HG03139 (cell line): Measurements from ENCODE around the gene SCART1.
"Not testable (repeated sequence)": the region's sequence is repeated elsewhere in the genome, so short reads cannot be mapped to it uniquely, and the experiment has no call there.

Source experiments
- ATAC-seq: cut with Tn5 transposase; IDR thresholded peaks from one replicate; pipeline ENCODE4 v1.9.1; 2021; ENCODE audit not compliant: unreplicated experiment

SCART1 gene

DNA sequence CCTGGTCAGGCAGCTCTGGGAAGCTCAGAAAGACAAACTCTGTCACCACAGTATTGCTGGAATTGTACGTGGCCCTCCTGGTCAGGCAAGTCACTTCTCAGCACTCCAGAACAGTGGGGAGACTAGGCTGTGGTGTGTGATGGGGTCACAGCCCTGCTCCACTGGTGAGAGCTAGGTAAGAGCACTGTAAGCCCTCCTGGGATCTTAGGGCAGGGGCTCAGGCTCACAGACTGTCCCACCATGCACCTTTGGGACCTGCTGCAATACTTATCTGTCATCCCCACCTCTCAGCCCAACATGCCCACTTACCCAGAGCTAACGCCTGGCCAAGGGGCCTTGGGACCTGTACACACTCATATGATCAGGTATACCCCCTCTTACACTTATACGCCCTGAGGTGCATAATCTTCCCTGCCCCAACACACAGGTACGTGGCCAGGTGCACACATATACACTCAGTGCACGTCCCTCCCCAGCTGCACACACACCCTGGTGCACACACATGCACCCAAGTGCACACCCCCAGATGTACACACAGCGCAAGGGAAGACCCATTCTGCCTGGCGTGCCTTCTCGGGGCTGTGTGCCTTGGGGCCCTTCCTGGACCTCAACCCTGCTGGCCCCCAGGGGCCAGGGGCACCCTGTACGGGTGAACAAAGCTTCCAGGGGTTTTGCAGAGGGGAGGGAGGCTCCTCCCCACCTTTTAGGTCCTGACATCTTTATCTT is 21.7 kb upstream of the SCART1 start:
- ATAC-seq: not testable (repeated sequence)

DNA sequence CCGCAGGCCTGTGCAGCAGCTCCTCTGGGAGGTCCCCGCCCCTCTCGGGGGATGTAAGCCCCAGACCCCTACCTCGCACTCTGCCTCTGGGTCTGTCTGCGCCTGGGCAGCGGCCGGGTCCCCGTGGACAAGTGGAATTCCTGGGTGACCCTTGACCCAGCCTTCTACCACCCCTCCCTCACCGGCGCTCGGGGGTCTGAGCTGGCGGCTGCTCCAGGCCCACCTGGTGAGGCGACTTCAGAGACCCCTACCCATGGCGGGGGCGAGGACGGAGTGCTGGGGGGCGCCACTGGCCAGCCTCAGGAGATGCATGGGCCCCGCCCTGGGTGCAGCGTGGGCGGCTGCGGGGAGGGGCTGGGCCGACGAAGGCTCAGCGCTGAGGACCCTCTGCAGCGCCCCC is 21.0 kb upstream of the SCART1 start:
- not testable (repeated sequence) for ATAC-seq

DNA sequence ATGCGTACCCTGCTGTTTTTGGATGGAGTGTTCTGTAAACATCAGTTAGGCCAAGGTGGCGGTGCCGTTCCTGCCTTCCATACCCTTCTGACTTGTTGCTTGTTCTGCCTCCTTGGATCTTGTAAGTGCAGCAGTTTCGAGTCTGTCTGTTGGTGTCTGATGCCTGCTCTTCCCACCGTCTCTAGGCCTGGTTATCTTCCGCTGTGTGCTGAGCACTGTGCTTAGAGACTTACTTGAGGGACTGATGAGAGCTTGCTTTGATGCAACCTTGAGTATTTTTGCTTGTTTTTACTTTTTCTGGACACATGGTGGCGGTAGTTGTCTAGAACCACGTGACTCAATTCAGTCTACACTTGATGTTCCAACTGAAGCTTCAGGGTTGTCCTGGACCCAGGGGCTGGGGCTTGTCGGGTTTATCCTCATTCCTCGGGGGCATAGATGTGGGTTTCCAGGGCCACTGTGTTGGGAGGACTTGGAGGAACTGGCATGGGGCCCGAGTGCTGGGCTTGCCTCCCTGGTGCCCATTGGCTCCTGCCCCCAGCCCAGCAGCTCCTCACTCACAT is 15.0 kb upstream of the SCART1 start:
- no peak for ATAC-seq

DNA sequence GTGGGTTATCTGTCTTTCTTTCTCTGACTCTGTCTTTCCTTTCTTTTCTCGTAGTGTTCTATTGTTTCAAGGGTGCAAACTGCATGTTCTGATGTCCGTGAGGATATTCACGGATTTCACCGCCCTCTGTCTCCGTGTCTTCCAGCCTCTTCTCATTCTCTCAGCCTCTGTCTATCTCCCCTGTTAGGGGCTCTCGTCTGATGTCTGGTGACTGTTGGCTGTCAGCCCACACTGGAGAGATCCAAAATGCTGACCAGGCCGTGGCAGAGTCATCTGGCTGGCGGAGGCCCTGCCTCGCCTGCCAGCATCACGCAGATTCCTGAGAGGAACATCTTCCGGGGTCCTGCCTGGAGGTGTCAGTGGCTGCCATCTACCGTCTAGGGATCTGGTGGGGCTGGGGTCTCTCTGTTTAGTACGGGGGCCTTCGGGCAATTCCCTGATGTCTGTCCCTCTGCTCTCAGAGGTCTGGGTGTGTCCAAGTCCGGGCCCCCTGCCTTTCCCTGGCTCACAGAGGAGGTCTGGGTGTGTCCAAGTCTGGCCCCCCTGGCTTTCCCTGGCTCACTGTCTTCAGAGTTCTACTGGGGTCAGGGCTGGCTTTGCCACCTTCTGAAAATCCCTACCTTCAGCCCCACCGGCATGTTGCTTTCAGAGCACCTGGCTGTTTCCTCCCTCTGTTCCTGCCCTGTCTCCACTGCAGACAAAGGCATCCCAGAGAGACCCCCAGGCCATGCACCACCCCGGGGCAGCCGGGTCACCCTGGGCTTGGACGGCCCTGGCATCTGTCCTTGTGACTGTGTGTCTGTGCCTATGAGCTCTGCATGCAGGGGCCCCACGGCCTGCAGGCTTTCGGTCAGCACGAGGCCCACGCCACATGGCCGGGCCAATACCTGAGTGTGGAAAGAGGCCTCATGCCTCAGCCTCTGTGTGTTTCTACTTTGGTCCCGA is 14.0 kb upstream of the SCART1 start:
- no peak for ATAC-seq

DNA sequence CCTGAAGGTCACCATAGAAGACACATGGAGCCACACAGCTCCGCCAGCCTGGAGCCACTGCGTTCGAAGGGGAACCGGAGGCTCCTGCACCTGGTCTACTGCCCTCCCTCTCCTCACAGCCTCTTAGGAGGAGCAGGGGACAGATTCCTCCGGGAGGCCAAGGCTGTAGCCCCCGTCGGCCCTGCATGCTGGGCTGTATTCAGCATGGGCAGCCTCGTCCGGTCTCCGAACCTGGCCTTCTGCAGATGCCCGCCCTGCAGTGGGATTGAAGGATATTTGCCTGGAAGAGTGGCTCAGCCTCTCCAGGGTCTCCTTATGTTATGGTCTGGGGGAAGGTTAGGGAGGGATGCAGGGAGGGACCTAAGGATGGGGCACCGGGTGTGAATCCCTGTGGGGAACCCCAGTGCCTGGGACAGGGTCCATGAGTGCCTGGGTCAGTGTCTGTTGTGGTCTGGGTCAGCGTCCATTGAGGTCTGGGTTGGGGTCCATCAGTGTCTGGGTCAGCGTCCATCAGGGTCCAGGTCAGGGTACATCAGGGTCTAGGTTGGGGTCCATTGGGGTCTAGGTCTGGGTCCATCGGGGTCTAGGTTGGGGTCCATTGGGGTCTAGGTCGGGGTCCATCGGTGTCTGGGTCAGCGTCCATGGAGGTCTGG is 13.0 kb upstream of the SCART1 start:
- ATAC-seq: no peak

DNA sequence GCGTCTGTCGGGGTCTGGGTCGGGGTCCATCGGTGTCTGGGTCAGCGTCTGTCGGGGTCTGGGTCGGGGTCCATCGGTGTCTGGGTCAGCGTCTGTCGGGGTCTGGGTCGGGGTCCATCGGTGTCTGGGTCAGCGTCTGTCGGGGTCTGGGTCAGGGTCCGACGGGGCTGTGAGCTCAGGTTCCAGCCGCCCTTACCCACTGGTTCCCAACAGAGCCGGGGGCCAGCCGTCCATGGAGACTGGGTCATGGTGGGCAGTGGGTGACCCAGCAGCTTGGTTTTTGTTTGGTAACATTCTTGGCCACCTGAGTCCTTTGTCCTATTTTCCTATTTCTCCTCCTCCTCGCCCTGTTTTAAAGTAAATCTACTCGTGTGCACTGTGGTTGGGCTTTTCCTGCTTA is 12.4 kb upstream of the SCART1 start:
- ATAC-seq: not testable (repeated sequence)

DNA sequence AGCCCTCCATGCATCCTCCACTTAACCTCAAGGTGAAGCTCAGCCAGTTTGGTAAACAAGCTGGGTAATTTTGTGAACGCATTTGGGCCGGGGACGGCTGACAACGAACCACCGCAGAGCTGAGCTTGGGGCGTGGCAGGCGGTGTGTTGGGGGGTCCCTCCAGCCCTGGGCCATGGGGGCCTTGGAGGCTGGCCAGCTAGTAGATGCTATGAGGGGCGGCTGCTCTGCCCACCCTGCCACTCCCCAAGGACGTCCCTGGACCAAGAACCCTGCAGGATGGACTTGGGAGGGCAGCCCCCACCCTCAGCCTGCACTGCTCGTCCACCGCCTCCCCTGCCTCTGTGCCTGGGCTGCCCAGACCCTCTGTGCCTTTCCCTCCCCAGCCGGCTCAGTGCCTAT is 12.0 kb upstream of the SCART1 start:
- ATAC-seq: no peak

DNA sequence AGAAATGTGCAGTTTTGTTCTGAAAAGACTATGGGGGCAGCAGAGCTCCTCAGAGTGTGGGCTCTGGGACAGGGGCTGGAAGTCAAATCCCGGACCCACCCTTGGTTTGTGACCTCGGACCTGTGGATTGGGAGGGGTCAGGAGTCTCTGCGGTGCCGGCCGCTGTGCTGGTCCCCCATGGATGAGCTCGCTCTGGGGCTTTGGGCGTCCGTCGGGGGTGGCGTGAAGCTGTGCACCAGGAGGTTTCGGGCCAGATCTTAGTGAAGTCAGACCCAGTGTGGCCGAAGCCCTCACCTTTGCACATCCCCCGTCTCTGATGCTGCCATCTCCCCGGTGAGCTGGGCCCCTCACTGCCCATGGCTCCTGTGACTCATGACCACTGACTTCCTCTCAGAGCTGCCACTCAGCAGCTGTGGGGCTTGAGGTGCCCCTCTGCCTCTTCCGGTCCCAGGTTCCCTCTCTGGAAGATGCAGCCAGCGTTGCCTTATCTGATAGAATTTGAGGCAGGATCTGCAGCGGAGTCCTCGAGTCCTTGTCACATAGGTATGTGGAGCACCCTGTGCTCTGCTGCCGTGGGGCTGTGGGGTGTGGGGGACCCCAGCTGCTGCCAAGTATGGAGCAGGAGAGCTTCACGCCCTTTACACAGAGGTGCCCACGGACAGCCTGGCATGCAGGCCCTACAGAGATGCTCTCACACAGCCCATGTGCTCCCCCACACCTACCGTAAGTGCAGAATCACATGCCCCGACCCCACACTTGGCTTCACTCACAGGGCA is 11.4 kb upstream of the SCART1 start:
- no peak for ATAC-seq

DNA sequence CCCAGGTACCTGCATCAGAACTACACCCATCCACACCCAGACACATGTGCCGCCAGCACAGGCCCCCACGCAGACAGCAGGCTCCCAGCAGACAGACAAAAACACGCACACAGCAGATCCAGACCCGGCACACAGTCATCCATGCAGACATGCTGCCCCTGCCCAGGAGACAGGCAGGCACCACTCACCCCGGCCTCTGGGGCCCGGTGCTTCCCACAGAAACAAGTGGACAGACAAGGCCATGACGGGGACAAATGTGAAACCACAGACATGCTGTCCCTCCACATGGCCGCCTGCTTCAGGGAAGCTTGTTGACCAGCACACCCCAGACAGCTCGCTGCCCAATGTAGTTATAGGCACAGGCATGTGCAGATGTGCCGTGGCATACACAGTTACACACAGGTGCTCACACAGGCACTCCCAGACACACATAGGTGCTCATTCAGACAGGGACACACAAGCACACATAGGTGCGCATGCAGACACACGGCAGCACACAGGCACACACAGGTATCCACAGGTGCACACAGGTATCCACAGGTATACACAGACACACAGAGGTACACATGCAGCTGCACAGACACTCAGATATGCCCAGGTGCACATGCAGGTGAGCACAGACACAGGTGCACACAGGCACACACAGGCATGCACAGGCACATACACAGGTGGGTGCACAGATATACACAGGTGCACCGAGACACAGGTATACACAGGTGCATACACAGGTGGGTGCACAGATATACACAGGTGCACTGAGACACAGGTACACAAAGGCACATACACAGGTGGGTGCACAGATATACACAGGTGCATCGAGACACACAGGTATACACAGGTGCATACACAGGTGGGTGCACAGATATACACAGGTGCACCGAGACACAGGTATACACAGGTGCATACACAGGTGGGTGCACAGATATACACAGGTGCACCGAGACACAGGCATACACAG is 10.5 kb upstream of the SCART1 start:
- ATAC-seq: no peak

DNA sequence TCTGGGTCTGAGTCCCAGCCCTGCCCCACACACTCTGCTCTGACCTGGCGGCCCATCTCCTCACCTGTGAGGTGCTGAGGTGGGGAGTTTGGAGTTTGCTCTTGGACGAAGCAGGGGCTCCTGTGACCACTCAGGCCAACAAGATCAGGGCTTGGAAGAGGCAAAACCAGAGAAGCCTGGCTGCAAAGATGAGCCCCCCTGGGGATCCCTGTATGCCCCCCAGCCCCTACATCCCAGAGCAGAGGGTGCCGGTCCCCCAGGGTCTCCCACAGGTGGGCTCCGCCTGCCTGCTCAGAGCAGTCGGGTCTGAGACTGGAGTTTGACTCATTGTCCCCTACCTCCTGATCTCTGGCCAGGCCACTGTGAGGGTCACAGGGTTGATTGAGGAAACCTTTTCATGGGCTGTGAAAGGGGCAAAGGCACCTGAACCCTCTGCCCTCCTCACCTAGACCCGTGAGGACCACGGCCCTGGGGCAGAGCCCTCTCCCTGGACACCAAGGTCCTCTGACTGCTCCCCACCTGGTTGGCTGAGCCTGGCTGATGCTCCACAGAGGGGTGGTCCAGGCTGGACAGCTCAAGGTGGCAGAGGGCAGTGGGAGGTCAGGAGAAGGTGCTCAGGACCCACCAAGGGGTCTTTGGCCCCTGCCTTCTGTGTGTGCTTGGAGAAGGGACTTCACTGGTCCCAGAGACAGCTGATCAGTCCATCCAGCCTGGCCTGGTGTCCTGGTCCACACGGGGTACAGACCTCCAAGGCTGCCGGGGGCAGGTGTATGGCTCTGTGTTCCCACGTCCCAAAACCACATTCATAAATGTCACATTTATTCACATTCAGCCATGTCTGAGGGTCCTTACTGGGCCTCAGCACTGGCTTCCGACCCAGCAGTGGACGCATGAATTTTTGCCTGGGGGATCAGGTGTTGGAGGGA is 9.1 kb upstream of the SCART1 start:
- ATAC-seq: no peak

DNA sequence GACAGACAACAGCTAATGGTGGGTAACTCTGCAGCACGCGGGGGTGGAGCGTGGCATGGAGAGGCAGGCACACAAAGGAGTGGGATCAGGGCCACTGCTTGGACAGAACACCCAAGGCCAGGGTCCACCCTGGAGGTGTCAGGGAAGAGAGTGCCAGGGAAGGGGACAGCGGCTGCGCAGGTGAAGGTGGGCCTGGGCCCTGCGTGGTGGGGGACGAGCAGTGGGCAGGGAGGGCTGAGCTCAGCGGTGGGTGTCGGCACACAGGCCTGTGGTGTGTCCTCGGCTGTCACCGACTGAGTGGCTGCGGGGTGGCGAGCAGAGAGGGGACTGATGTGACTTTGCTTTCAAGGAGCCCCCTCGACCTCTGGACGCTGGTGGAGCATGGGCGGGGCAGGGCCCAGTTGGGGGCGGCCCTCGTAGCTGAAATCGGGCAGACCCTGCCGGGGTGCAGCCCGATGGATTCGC is 8.4 kb upstream of the SCART1 start:
- no peak for ATAC-seq

DNA sequence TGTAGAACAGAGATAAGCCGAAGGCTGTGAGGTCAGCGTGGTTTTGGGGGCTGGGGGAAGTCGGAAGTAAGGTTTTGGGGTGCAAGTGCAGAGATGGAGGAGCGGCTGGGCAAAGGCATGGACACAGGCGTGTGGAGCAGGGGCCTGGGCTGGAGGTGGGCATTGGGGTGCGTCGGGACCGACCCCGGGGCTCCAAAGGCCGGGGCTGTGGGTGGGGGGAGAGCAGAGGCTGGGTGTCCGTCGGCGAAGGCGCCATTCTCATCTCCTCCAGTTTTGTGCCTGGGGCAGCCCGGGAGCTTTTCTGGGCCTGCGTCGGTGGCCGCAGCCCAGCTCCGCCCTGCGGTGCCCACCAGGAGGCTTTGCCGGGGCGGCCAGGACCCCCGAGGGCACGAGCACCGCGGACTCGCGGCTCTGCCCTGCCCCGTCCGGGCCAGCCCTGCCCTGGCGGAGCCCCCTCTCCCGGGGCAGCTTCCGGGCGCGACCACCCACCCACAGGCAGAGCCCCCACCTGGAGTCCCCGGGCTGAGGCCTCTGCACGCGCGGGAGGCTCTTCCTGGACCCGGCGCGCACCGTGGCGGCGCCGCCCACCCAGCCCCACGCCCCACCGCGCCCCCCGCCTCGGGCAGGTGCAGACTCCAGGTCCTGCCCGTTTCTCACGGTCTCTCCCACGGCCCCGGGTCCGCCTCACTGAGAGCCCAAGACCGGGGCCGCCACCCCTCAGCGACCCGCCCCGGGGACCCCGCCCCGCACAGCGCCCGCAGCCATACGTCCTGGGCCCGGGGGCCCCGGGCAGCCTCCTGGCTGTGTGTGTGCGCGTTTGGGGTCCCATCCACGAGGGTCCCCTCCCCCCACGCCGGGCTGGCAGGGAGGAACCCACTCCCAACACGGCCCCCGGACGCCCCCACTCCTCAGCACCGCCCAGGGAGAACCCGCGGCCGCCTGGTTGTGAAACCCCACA is 7.7 kb upstream of the SCART1 start:
- no peak for ATAC-seq

DNA sequence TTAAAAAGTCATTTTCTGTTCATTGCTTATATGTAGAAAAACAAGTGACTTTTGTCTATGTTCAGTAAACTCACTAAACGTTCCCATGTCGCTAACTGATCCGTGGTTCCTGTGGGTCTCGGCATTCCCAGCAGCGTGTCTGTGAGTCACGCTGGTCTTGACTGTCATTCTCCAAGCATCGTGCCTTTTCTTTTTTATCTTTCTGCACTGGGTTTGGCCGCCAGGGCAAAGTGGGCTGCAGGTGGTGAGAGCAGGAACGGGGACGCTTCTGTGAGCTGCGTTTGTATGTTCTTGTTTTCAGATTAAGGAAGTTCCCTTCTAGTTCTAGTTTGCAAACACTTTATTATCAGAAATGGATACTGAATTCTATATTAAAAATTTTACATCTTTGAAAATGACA is 6.8 kb upstream of the SCART1 start:
- no peak for ATAC-seq

DNA sequence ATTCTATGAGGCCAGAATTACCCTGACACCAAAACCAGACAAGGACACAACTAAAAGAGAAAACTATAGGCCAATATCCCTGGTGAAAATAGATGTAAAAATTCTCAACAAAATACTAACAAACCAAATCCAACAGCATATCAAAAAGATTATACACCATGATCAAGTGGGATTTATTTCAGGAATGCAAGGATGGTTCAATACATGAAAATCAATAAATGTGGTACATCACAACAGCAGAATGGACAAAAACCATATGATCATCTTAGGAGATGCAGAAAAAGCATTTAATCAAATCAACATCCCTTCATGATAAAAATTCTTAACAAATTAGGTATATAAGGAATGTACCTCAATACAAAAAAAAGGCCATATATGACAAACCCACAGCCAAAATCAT is 5.6 kb upstream of the SCART1 start:
- ATAC-seq: no peak

DNA sequence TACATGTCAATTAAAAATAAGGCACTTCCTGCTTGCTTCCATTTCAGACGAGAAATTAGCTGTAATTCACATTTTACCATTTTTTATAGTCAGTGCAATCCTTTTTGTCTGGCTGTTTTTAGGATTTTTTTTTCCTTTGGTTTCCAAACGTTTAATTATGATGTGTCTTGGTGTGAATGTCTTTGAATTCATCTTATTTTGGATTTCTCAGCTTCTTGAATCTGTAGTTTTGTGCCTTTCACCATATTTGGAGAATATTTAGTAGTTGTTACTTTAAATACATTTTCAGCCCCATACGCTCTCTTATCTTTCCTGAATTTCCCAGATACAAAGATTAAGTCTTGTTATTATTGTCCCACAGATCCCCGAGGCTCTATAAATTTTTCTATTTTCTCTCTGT is 2.4 kb upstream of the SCART1 start:
- ATAC-seq: no peak

DNA sequence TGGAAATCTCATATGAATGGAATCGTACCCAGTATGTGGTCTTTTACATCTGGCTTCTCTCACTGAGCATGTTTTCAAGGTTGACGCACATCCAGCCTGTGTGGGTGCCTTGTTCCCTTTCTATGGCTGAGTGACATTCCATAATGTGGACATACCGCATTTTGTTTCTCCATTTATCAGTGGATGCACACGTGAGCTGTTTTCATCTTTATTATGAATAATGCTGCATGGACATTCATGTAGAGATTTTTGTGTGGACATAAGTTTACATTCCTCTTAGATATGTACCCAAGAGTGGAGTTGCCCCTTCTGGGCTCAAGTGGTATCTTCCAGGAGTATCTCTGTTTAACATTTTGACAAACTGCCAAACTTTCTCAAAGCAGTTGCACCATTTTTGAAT is 1.3 kb upstream of the SCART1 start:
- no peak for ATAC-seq

DNA sequence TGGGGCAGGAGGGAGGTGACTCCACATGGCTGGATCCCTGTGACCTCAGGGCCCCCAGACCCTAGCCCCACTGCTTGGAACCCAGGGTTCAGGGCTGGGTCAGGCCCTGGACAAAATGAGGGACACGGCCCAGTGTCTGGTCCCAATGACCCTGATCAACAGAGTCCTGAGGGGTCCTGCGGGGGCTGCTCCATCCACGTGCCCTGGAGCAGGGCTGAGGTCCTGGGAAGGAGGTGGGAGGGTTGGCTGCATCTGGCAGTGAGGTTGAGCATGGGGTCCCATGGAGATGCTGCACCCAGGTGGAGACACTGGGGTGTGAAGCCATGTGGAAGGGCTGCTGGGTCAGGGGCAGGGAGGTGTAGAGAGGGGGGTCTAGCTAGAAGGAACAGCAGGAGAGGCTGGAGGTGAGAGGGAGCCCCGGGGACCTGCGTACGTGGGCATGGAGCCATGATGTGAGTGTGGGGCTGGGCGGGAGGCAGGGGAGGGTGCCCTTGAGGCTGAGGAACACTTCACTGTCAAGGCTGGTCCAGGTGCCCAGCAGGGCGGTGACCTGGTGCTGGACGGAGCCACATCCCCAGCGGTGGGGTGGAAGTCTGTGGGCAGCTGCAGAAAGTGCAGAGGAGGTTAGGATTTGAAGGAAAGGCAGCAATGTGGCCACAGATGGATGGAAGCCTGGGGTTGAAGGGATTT is 604 bp downstream of the SCART1 start:
- ATAC-seq: no peak
